HG03342 (cell line): ENCODE results near the gene PLA2G4A.

Experiments used
- ATAC-seq: cut with Tn5 transposase; IDR thresholded peaks from one replicate; pipeline ENCODE4 v1.9.1; 2021; ENCODE audit warnings: mild to moderate bottlenecking, moderate library complexity; ENCODE audit not compliant: unreplicated experiment

Gene PLA2G4A

DNA sequence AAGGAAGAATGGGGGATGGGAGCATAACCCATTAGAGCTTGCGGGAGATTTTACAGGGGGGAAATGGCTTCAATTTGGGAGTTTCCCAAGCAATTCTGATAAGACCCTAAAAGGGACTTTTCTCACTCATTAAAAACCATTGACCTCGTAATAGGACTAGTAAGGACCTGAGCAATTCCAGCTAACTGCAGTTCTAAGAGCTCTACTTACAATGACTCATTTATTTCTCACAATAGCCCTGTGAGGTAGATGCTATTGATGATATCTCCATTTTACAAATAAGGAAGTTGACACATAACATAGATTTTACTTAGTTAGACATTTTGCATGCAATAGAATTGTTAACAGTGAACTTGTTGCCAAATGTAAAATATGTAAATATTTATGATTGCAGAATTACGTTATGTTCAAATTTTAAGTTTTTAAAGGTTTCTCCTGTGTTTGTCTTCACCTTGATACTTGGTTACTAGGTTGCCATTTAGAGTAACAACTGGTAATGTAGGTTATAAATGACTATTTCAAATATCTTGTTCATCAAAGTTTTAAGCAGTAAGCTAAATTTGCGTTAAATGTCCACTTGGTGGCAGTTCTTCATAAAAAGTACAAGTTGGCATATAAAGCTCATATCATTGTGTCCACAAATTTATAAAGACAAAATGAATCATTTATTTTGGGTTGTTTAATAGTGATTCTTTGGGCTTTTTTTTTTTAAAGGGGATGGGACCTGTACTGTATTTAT, 182.0 kb downstream of the PLA2G4A start:
- no peak for ATAC-seq

DNA sequence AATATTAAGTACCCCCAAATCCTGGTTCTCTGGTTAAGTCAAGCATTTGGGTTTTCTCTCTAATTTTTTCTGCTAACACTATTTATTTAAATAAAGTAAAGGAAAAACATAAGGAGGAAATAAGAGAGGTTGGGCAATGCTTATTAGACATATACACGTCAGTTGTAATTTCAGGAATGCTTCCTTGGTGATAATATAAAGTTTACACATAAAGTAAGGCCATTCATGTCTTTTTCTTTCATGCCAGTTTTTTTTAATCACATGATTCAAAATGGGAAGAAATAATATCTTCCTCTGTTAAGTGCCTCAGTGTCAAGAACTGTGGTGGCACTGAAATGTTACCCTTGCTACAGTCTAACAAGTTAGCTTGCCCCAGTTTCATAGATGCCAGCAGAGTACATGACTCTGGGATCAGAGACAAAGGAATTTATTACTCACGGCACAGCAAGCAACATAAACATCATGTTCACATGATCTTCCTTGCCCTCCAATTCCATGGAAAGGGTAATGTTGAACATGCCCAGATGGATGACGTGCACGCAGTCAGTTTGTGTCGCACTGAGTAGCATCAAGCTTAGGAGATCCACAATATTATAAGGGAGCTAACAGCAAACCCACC, 184.9 kb downstream of the PLA2G4A start:
- no peak for ATAC-seq

DNA sequence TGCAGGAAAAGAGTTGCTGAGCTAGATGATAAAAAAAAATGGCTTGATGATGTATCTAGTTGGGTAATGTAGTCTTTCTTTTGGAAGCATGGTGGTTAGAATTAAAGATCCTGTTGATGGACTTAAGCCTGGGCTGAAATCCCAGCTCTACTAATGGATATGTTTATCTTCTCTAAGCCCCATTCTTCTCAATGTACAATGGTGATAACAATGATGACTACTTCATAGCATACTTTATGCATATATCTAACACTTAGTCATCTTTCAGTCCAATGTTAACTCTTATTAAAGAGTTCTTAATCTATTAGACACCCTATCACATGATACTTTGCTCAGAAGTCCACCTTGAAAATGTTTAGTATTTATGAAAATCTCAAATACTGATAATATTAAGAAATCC, 189.5 kb downstream of the PLA2G4A start:
- ATAC-seq = no peak

DNA sequence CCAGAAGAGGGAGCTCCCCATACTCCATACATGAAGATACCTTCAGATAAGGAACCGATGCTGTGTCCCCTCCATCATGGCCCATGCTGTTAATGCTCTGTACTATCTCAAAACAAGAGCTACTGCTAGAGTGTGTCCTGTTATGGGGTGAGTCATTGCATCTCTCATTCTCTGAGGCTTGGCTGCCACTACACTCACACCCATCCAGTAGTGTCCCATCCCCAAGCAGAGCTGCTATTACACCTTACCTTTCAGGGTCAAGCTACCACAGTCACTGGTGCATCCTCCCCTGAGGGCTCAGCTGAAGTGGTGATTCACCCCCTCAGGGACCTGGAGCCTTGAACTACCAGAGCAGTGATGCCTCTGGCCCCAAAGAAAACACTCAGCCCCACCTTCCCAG, 198.5 kb downstream of the PLA2G4A start:
- no peak for ATAC-seq

DNA sequence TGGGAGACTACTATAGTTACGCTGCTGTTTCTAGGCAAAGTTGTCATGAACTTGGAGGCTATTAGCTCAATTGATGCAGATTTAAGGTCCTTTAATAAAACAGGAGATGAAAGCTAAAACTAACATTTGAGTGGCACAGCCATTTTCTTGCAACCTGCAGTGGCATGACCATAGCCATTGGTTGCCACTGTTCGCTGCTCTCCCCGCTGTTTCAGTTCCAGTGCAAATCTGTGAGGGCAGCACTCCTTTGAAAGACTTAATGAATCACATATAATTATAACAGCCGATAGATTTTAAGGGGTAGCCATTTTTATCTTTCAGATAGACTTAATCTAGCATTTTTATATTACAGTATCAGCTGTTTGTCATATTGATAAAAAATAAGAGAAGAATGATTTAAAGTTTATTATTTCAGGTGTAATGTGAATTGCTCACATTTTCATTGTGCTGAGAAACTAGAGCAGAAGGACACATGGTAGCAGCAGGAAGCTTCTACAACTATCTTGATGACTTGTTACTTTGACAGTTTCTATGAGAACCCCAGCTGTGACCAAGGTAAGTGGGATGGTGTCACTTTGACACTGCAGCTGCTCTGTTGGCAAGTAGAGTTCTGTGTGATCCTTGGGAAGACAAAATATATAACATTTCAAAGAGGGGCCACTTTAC, 203.7 kb downstream of the PLA2G4A start:
- no peak for ATAC-seq

DNA sequence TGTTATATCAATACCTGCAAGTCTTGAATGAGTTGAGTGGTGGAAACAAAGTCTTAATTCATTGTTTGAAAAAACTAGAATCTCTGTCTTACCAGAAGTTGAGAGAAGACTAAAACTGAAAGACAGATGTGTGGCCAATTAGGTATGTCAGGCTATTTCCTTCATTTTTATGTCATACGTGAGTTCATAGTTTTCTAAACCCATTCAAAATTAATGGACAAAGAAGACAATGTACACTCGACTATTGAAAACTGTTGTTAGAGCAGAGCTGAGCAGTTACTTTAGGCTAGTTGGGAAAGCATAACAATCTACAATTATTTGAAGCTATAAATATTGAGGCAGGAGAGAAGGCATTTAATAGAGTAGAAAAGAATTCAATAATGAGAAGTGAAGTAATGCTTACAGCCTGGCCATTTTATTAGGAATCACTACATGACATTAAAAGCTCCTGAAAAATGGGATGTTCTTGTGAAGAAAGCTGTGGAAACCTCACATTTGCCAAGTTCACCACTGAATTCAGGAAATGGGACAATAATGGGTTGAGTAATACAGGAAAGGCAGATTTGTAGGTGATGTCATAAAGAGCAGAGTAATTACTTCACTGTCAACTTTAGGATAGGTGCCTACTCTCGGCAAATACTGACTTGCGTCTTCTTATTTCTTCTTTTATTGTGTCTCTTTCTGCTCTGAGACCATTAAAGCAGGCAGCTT, 204.4 kb downstream of the PLA2G4A start:
- ATAC-seq = no peak

DNA sequence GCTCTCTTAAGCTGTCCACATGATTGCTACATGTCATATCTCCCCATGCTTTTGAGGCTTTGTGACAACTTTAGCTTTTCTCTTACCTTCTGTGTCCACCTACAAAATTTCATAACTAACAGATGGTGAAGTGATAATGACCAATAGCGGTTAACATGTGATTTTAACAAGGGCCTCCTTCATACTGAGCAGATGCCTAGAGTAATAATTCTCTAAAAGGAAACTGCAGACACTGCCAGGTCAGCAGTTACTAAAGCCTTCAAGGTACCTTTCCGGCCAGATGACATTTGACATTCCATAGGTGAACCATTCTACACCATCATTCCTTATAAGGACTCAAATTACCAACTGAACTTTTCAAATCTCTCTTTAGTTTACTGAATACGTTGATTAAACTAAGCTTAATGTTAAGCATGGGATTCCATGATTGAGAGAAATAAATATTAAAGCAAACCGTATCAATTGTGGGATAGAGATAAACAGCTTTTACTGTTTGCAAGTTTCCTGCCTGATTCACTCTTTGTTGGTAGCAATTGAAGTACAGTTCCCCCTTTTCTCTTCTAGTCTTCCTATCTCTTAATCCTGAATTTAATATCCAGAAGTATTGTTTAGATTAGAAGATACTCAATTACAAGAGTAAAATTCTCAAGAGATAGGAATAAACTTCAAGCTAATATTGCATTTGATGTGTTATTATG, 205.1 kb downstream of the PLA2G4A start:
- no peak for ATAC-seq

DNA sequence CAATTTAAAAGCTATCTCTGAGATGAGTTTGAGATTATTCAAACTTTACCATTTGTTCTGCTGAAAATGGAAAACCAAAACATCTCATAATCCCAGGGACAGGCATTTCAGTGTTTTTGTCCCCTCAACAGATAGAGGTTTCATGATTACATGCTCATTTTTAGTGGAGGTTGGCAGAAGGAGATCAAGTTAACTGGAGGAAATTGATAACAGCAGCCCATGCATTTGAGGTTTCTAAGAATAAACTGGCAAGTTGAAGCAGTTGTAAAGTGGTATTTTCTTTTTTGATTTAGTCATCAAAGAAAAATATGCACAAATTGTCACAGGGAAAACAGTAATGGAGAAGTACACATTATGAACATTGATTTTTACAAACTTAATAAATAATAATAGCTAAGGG, 205.8 kb downstream of the PLA2G4A start:
- ATAC-seq = no peak

DNA sequence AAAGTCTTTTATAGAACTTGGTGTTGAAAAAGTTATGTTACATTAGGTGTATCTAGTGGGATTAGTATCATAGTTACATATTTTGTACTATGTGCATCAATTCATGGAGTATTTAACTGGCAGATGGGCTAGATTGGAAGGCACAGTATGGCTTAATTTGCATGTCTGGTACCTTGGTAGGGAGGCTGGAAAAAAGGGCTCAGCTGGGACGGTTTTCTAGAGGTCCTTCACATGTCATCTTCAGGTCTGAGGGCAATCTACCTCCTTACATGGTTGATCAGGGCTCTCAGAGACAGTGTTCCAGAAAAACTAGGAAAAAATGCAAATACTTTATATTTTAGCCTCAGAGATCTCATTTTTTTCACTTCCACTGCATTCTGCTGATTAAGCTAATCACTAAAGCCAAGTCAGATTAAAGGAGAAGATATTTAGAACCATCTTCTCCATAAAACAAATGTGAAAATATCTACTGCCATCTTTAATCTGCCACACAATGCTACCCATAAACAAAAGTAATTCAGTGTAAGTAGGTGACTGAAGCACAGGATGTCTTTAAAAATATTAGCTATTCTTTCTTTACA, 209.3 kb downstream of the PLA2G4A start:
- ATAC-seq = no peak
